ENCODE measurements around the gene KL. TPM values are rescaled to one million over a fixed set of nuclear protein-coding genes. Genes with fewer than 3 reads are reported as not detected.

The KL gene
- total and polyA plus RNA-seq, 2 donors (not counting 1 experiment from before 2014, with no cell fraction given), result 0.07 TPM; not detected in 1

- no peaks in the 10 kb centered on the region for H4K20me1 ChIP-seq (ENCODE audit: control insufficient read depth, insufficient read depth, low read length, poor library complexity, severe bottlenecking)
- Mint-ChIP-seq H3K27ac (no peak overlapping the region), H3K9me3 (ENCODE audit: insufficient read depth) (no peaks in the 10 kb centered on the region), H3K4me1 (no peaks in the 10 kb centered on the region), H3K4me3 (no peak overlapping the region), H3K27me3 (peaks cover 4% of the 10 kb centered on the region)
- H3K27ac ChIP-seq (ENCODE audit: low read length in 2 of 2), result no peak overlapping the region
- H3K36me3 ChIP-seq (replicated peaks in 1 of 2; ENCODE audit: control extremely low read depth in 1 of 2, control insufficient read depth in 1 of 2, extremely low read depth in 1 of 2, insufficient read depth in 2 of 2, low read length in 1 of 2), result no peaks in the 10 kb centered on the region
- no peak for TF ChIP-seq EZH2 (IDR thresholded peaks at IDR 0.05; ENCODE audit: borderline replicate concordance, insufficient read depth, low read depth, low read length, poor library complexity, severe bottlenecking)
- no peak for TF ChIP-seq CTCF (IDR thresholded peaks at IDR 0.05)
- no peaks in the 10 kb centered on the region for H3K9me3 ChIP-seq (ENCODE audit: control extremely low read depth in 1 of 3, control insufficient read depth in 2 of 3, insufficient read depth in 1 of 3, low read length in 2 of 3)
- no peak overlapping the region for H3K9ac ChIP-seq (ENCODE audit: low read length)
- no peak overlapping the region for H2AFZ ChIP-seq (ENCODE audit: insufficient read depth, low read depth, low read length, poor library complexity, severe bottlenecking)
- no peaks in the 10 kb centered on the region for H3K4me1 ChIP-seq (ENCODE audit: control insufficient read depth in 2 of 2, insufficient read depth in 2 of 2, low read length in 2 of 2)
- intact Hi-C loops (cut with micrococcal nuclease), result no loop called here
- ChIA-PET CTCF (no interaction called here), POLR2A (no interaction called here)
- no peak overlapping the region for H3K4me3 ChIP-seq (ENCODE audit: control extremely low read depth in 1 of 5, extremely low read depth in 1 of 5, insufficient read depth in 1 of 5, low read depth in 2 of 5, low read length in 4 of 5)
- DNase-seq, result no peak
- no peak for ATAC-seq (ENCODE audit: low read depth)
- H3K79me2 ChIP-seq (ENCODE audit: control insufficient read depth, insufficient read depth, low read length), result no peaks in the 10 kb centered on the region
- no peaks in the 10 kb centered on the region for H3K27me3 ChIP-seq (replicated peaks in 1 of 4; ENCODE audit: control extremely low read depth in 1 of 4, control insufficient read depth in 3 of 4, insufficient read depth in 4 of 4, low read length in 3 of 4)
- no peak overlapping the region for H3K4me2 ChIP-seq (replicated peaks; ENCODE audit: low read depth, low read length, poor library complexity, severe bottlenecking)
- 92% methylated on average over 15 of the region's 15 CpGs for WGBS (ENCODE audit: insufficient coverage)
Measured at GRCh38 chr13:33060815-33061214, 44.6 kb downstream of the KL start.

- Histone ChIP-seq H3K9ac (ENCODE audit: low read length) (no peak overlapping the region), H3K36me3 (replicated peaks in 1 of 2; ENCODE audit: control extremely low read depth in 1 of 2, control insufficient read depth in 1 of 2, extremely low read depth in 1 of 2, insufficient read depth in 2 of 2, low read length in 1 of 2) (no peaks in the 10 kb centered on the region), H4K20me1 (ENCODE audit: control insufficient read depth, insufficient read depth, low read length, poor library complexity, severe bottlenecking) (no peaks in the 10 kb centered on the region), H3K27me3 (replicated peaks in 1 of 4; ENCODE audit: control extremely low read depth in 1 of 4, control insufficient read depth in 3 of 4, insufficient read depth in 4 of 4, low read length in 3 of 4) (no peaks in the 10 kb centered on the region), H3K79me2 (ENCODE audit: control insufficient read depth, insufficient read depth, low read length) (no peaks in the 10 kb centered on the region), H2AFZ (ENCODE audit: insufficient read depth, low read depth, low read length, poor library complexity, severe bottlenecking) (no peak overlapping the region), H3K4me3 (ENCODE audit: control extremely low read depth in 1 of 5, extremely low read depth in 1 of 5, insufficient read depth in 1 of 5, low read depth in 2 of 5, low read length in 4 of 5) (no peak overlapping the region), H3K9me3 (ENCODE audit: control extremely low read depth in 1 of 3, control insufficient read depth in 2 of 3, insufficient read depth in 1 of 3, low read length in 2 of 3) (no peaks in the 10 kb centered on the region), H3K27ac (ENCODE audit: low read length in 2 of 2) (no peak overlapping the region), H3K4me2 (replicated peaks; ENCODE audit: low read depth, low read length, poor library complexity, severe bottlenecking) (no peak overlapping the region), H3K4me1 (ENCODE audit: control insufficient read depth in 2 of 2, insufficient read depth in 2 of 2, low read length in 2 of 2) (no peaks in the 10 kb centered on the region)
- ChIA-PET POLR2A (no interaction called here), CTCF (no interaction called here)
- Mint-ChIP-seq H3K4me3 (no peak overlapping the region), H3K27ac (no peak overlapping the region), H3K4me1 (no peaks in the 10 kb centered on the region), H3K9me3 (ENCODE audit: insufficient read depth) (no peaks in the 10 kb centered on the region), H3K27me3 (no peaks in the 10 kb centered on the region)
- TF ChIP-seq CTCF (IDR thresholded peaks at IDR 0.05), result no peak
- no peak for TF ChIP-seq EZH2 (IDR thresholded peaks at IDR 0.05; ENCODE audit: borderline replicate concordance, insufficient read depth, low read depth, low read length, poor library complexity, severe bottlenecking)
- no peak for ATAC-seq (ENCODE audit: low read depth)
- no peak for DNase-seq
- 98% methylated on average over 17 of the region's 18 CpGs for WGBS (ENCODE audit: insufficient coverage)
- intact Hi-C loops (cut with micrococcal nuclease), result no loop called here
Measured at GRCh38 chr13:33066329-33066728, 50.1 kb downstream of the KL start.
